Vagina (tissue), 2 donors: ENCODE data around the gene AHCY.

ENCODE experiments used
- CTCF ChIP-seq, 3 experiments: fragments of 450-650 bp in 2 of 3; fragments of 200-600 bp in 1 of 3; sonication (generic) in 1 of 3; IDR thresholded peaks; one replicate each; pipeline ENCODE4 v1.5.1; 2017 to 2019; ENCODE audit warnings: antibody characterized with exemption in 3 of 3, mild to moderate bottlenecking in 2 of 3, moderate library complexity in 2 of 3
- POLR2A ChIP-seq, 2 donors: fragments of 450-650 bp; IDR thresholded peaks; one replicate each; pipeline ENCODE4 v1.6.1; 2017; ENCODE audit warnings: antibody characterized with exemption in 2 of 2, mild to moderate bottlenecking in 2 of 2, moderate library complexity in 2 of 2
- POLR2AphosphoS5 ChIP-seq, 2 donors: sonication (generic); formaldehyde crosslinking; IDR thresholded peaks; one replicate each; pipeline ENCODE4 v1.9.0; 2017; ENCODE audit warnings: antibody characterized with exemption in 2 of 2, mild to moderate bottlenecking in 2 of 2, low read depth in 1 of 2; ENCODE audit not compliant: insufficient read depth in 1 of 2

GRCh38 chr20:34243377-34243776 is 59.8 kb downstream of the AHCY start:
- no peak for TF ChIP-seq CTCF (IDR thresholded peaks at IDR 0.05)
- no peak for TF ChIP-seq POLR2AphosphoS5 (IDR thresholded peaks at IDR 0.05; ENCODE audit: insufficient read depth in 1 of 2, low read depth in 1 of 2)
- TF ChIP-seq POLR2A (IDR thresholded peaks at IDR 0.05) = no peak
